CD14-positive monocyte (primary cell): ENCODE measurements around the gene FEM1C. TPM values are rescaled to one million over a fixed set of nuclear protein-coding genes. Genes with fewer than 3 reads are reported as not detected.

Source experiments
- DNase-seq, 3 donors: peaks; one replicate each; pipeline ENCODE4 v3.0.0-alpha.2; 2011 to 2022
- H2AFZ ChIP-seq: 2 replicates; pipeline ENCODE4 v1.6.0; 2012; ENCODE audit warnings: mild to moderate bottlenecking, low read depth, low read length, inconsistent platforms; ENCODE audit not compliant: insufficient read depth, poor library complexity, severe bottlenecking
- H3K27ac ChIP-seq, 2 donors: 1 replicate in 1 of 2; 2 replicates in 1 of 2; pipeline ENCODE4 v1.5.1; 2012 to 2013; ENCODE audit warnings: low read length in 2 of 2, control low read depth in 1 of 2, inconsistent platforms in 1 of 2, low read depth in 1 of 2, mild to moderate bottlenecking in 1 of 2
- H3K27me3 ChIP-seq, 2 donors: one replicate each; pipeline versions ENCODE4 v1.6.0 to v1.6.1; 2011 to 2013; ENCODE audit warnings: low read length in 2 of 2; ENCODE audit not compliant: control insufficient read depth in 2 of 2, insufficient read depth in 2 of 2
- H3K36me3 ChIP-seq, 2 donors: replicated peaks in 1 of 2; 1 replicate in 1 of 2; 2 replicates in 1 of 2; pipeline versions ENCODE4 v1.5.1 to v1.6.1; 2012 to 2013; ENCODE audit warnings: low read length in 2 of 2, control low read depth in 1 of 2, inconsistent platforms in 1 of 2, mild to moderate bottlenecking in 1 of 2; ENCODE audit not compliant: insufficient read depth in 2 of 2, control insufficient read depth in 1 of 2
- H3K4me1 ChIP-seq, 2 donors: 1 replicate in 1 of 2; 2 replicates in 1 of 2; pipeline versions ENCODE4 v1.5.1 to v1.6.1; 2012 to 2013; ENCODE audit warnings: low read length in 2 of 2, control low read depth in 1 of 2, inconsistent platforms in 1 of 2, mild to moderate bottlenecking in 1 of 2, moderate library complexity in 1 of 2; ENCODE audit not compliant: insufficient read depth in 2 of 2, control insufficient read depth in 1 of 2
- H3K4me2 ChIP-seq: replicated peaks from 2 replicates; pipeline ENCODE3; 2012; ENCODE audit warnings: low read length, moderate library complexity, mild to moderate bottlenecking; ENCODE audit not compliant: poor library complexity, severe bottlenecking; ENCODE audit errors: extremely low read depth
- H3K4me3 ChIP-seq, 3 experiments: fragments of 200-600 bp in 1 of 3; sonication (generic) in 1 of 3; replicated peaks in 1 of 3; 1 replicate in 2 of 3; 2 replicates in 1 of 3; pipeline ENCODE4 v1.5.1; 2011 to 2013; ENCODE audit warnings: low read length in 3 of 3, mild to moderate bottlenecking in 3 of 3, control low read depth in 2 of 3, low read depth in 2 of 3, inconsistent platforms in 1 of 3, moderate library complexity in 1 of 3
- H3K79me2 ChIP-seq: 2 replicates; pipeline ENCODE4 v1.6.0; 2012; ENCODE audit warnings: mild to moderate bottlenecking, control low read depth, inconsistent platforms, low read length, moderate library complexity; ENCODE audit not compliant: insufficient read depth
- H3K9ac ChIP-seq: 2 replicates; pipeline ENCODE4 v1.6.0; 2017; ENCODE audit warnings: low read length, mild to moderate bottlenecking; ENCODE audit not compliant: insufficient read depth, poor library complexity, severe bottlenecking
- H3K9me3 ChIP-seq, 2 donors: replicated peaks in 1 of 2; 1 replicate in 1 of 2; 2 replicates in 1 of 2; pipeline versions ENCODE4 v1.5.1 to v1.6.1; 2012 to 2013; ENCODE audit warnings: low read length in 2 of 2, control low read depth in 1 of 2; ENCODE audit not compliant: control insufficient read depth in 1 of 2, insufficient read depth in 1 of 2
- H4K20me1 ChIP-seq: 2 replicates; pipeline ENCODE4 v1.6.0; 2012; ENCODE audit warnings: mild to moderate bottlenecking, low read length, control low read depth, moderate library complexity; ENCODE audit not compliant: insufficient read depth
- H3K27ac Mint-ChIP-seq, 7 donors: one replicate each; pipeline ENCODE4 v1.8.0; 2020; ENCODE audit warnings: mild to moderate bottlenecking in 7 of 7, mixed read lengths in 7 of 7, moderate library complexity in 6 of 7, inconsistent platforms in 2 of 7
- H3K27me3 Mint-ChIP-seq, 3 donors: one replicate each; pipeline ENCODE4 v1.8.0; 2021 to 2022; ENCODE audit warnings: low read depth in 3 of 3, mild to moderate bottlenecking in 3 of 3, mixed read lengths in 3 of 3, moderate library complexity in 3 of 3, inconsistent platforms in 1 of 3
- H3K36me3 Mint-ChIP-seq, 2 donors: one replicate each; pipeline ENCODE4 v1.8.0; 2020; ENCODE audit warnings: mixed read lengths in 2 of 2, inconsistent platforms in 1 of 2, mild to moderate bottlenecking in 1 of 2
- H3K4me1 Mint-ChIP-seq: one replicate; pipeline ENCODE4 v1.8.0; 2020; ENCODE audit warnings: mild to moderate bottlenecking, mixed read lengths
- H3K4me3 Mint-ChIP-seq, 2 donors: one replicate each; pipeline ENCODE4 v1.8.0; 2020; ENCODE audit warnings: mild to moderate bottlenecking in 2 of 2, mixed read lengths in 2 of 2, moderate library complexity in 1 of 2
- H3K9me3 Mint-ChIP-seq, 7 donors: one replicate each; pipeline ENCODE4 v1.8.0; 2020 to 2022; ENCODE audit warnings: mixed read lengths in 7 of 7, mild to moderate bottlenecking in 6 of 7, moderate library complexity in 6 of 7, inconsistent platforms in 2 of 7
- CTCF ChIP-seq: fragments of 200-600 bp; IDR thresholded peaks from one replicate; pipeline ENCODE4 v1.8.0; 2022; ENCODE audit warnings: antibody characterized with exemption, mild to moderate bottlenecking
- WGBS: methylation state at CpG from one replicate; pipeline ENCODE4 v1.1.5; 2013; ENCODE audit warnings: missing lambda C conversion rate; ENCODE audit not compliant: insufficient coverage; 5-methylcytosine and 5-hydroxymethylcytosine counted together
- intact Hi-C, 2 donors: fragments of 100-400 bp; cut with micrococcal nuclease; formaldehyde crosslinking; loops; one replicate each; pipeline versions ENCODE4 v1.15.0 to v1.15.1; 2023
- polyA plus RNA-seq, 3 donors: library from polyadenylated mRNA; depleted of rRNA in 1 of 3; unstranded in 2 of 3; stranded (reverse) in 1 of 3; fragments of 300-500 nt in 2 of 3; fragments of >200 nt in 1 of 3; fragmentation: Illumina TruSeq in 2 of 3; gene quantifications; 1 replicate in 2 of 3; 2 replicates in 1 of 3; pipeline ENCODE4 v1.2.3, GENCODE V29; 2012 to 2021

FEM1C gene
- polyA plus RNA-seq, 3 donors: 2.5 to 18.2 (median 2.6) TPM

- no peaks in the 10 kb centered on the region for H3K27me3 ChIP-seq
- peaks cover 2 to 19% of the 10 kb centered on the region in 2 donors for H3K4me1 ChIP-seq
- H3K9ac ChIP-seq: no peak overlapping the region
- DNase-seq: no peak
- intact Hi-C loops: loop anchor here in 1 of 2 donors (10.0 kb wide), 1 partner anchor 52 kb away; no protein-coding TSS in a partner anchor
- H3K27ac ChIP-seq: peak overlapping the region in 1 of 2 donors; percentile 60
- H3K9me3 Mint-ChIP-seq: peaks cover 6 to 12% (median 10%) of the 10 kb centered on the region in 7 donors
- no CpG with 5 or more reads among the region's 2 CpGs for WGBS
- H3K4me1 Mint-ChIP-seq: peaks cover 44% of the 10 kb centered on the region
- H2AFZ ChIP-seq: no peak overlapping the region
- TF ChIP-seq CTCF: no peak
- peaks cover 13 to 69% of the 10 kb centered on the region in 2 donors for H3K36me3 ChIP-seq
- H3K27ac Mint-ChIP-seq: peak overlapping the region in 1 of 7 donors; percentile 6
- H3K4me3 ChIP-seq: no peak overlapping the region
- H4K20me1 ChIP-seq: peaks cover 100% of the 10 kb centered on the region
- no peak overlapping the region for H3K4me2 ChIP-seq
- H3K79me2 ChIP-seq: peaks cover 100% of the 10 kb centered on the region
- H3K27me3 Mint-ChIP-seq: no peaks in the 10 kb centered on the region
- peaks cover 54 to 65% of the 10 kb centered on the region in 2 donors for H3K36me3 Mint-ChIP-seq
- H3K4me3 Mint-ChIP-seq: no peak overlapping the region
- H3K9me3 ChIP-seq: peaks cover 0 to 7% of the 10 kb centered on the region in 2 donors
Observed at GRCh38 chr5:115532517-115532916, 12.1 kb downstream of the FEM1C start.

- Histone ChIP-seq H3K79me2 (peaks cover 100% of the 10 kb centered on the region), H3K4me3 (no peak overlapping the region), H3K27ac (peak overlapping the region in 1 of 2 donors; percentile 60), H2AFZ (no peak overlapping the region), H3K9me3 (peaks cover 0 to 7% of the 10 kb centered on the region in 2 donors), H3K4me1 (peaks cover 2 to 12% of the 10 kb centered on the region in 2 donors), H4K20me1 (peaks cover 100% of the 10 kb centered on the region), H3K4me2 (no peak overlapping the region), H3K27me3 (no peaks in the 10 kb centered on the region), H3K9ac (no peak overlapping the region), H3K36me3 (peaks cover 15 to 70% of the 10 kb centered on the region in 2 donors)
- peak overlapping the region in 1 of 2 donors; percentile 28 for H3K4me3 Mint-ChIP-seq
- intact Hi-C loops: loop anchor here in 1 of 2 donors (10.0 kb wide), 1 partner anchor 53 kb away; no protein-coding TSS in a partner anchor
- peaks cover 6 to 12% (median 8%) of the 10 kb centered on the region in 7 donors for H3K9me3 Mint-ChIP-seq
- H3K27ac Mint-ChIP-seq: peak overlapping the region in 4 of 7 donors; percentile 22 to 75 (median 51)
- peaks cover 52 to 64% of the 10 kb centered on the region in 2 donors for H3K36me3 Mint-ChIP-seq
- no peak for DNase-seq
- peaks cover 39% of the 10 kb centered on the region for H3K4me1 Mint-ChIP-seq
- no peak for TF ChIP-seq CTCF
- H3K27me3 Mint-ChIP-seq: no peaks in the 10 kb centered on the region
- 100% methylated on average over 1 of the region's 1 CpG for WGBS
Observed at GRCh38 chr5:115531787-115532367, 12.7 kb downstream of the FEM1C start.
